Tibial nerve (tissue), 4 donors: ENCODE results near the gene IGHMBP2. TPM values are rescaled to one million over a fixed set of nuclear protein-coding genes. Genes with fewer than 3 reads are reported as not detected.

Source experiments
- DNase-seq, 2 donors: peaks; one replicate each; pipeline ENCODE4 v3.0.0-alpha.2; 2019; ENCODE audit warnings: low spot score in 2 of 2
- H3K27ac ChIP-seq, 4 donors: fragments of 200-600 bp; sonication (generic) in 3 of 4; one replicate each; pipeline ENCODE4 v1.5.1; 2017 to 2019; ENCODE audit warnings: mild to moderate bottlenecking in 1 of 4
- H3K27me3 ChIP-seq, 2 donors: fragments of 200-600 bp; sonication (generic) in 1 of 2; one replicate each; pipeline versions ENCODE4 v1.5.1 to v1.6.0; 2017 to 2019
- H3K36me3 ChIP-seq, 3 donors: fragments of 200-600 bp; sonication (generic); one replicate each; pipeline ENCODE4 v1.5.1; 2018 to 2019
- H3K4me1 ChIP-seq, 4 donors: fragments of 200-600 bp; sonication (generic) in 3 of 4; one replicate each; pipeline ENCODE4 v1.5.1; 2017 to 2019
- H3K4me3 ChIP-seq, 4 donors: fragments of 200-600 bp; sonication (generic) in 3 of 4; one replicate each; pipeline ENCODE4 v1.5.1; 2017 to 2019; ENCODE audit warnings: mild to moderate bottlenecking in 1 of 4, moderate library complexity in 1 of 4
- H3K9me3 ChIP-seq, 4 donors: fragments of 200-600 bp; sonication (generic) in 3 of 4; one replicate each; pipeline ENCODE4 v1.5.1; 2017 to 2019
- CTCF ChIP-seq, 5 experiments: fragments of 200-600 bp in 3 of 5; fragments of 450-650 bp in 2 of 5; sonication (generic) in 3 of 5; IDR thresholded peaks; one replicate each; pipeline ENCODE4 v1.5.1; 2016 to 2019; ENCODE audit warnings: antibody characterized with exemption in 5 of 5, mild to moderate bottlenecking in 3 of 5, moderate library complexity in 2 of 5
- EP300 ChIP-seq, 2 donors: sonication (generic); formaldehyde crosslinking; IDR thresholded peaks; one replicate each; pipeline ENCODE4 v1.6.1; 2017; ENCODE audit warnings: antibody characterized with exemption in 2 of 2, mild to moderate bottlenecking in 1 of 2
- POLR2A ChIP-seq, 2 donors: fragments of 450-650 bp; IDR thresholded peaks; one replicate each; pipeline ENCODE4 v1.6.1; 2017; ENCODE audit warnings: antibody characterized with exemption in 2 of 2, mild to moderate bottlenecking in 2 of 2, moderate library complexity in 2 of 2
- WGBS, 2 donors: methylation state at CpG; one replicate each; pipeline ENCODE4 v1.1.5; 2018; 5-methylcytosine and 5-hydroxymethylcytosine counted together
- total RNA-seq, 4 donors: library from RNA; depleted of rRNA; stranded (reverse); fragments of >200 nt; gene quantifications; one replicate each; pipeline ENCODE4 v1.1.0, GENCODE V29; 2016

Gene IGHMBP2
- total RNA-seq, 4 donors from 2014 or later = 12.9 to 29.4 (median 22.3) TPM

- WGBS, 2 donors = 79 to 92% methylated on average over 3 to 9 of the region's 9 CpGs
- TF ChIP-seq EP300 (IDR thresholded peaks at IDR 0.05) = no peak
- Histone ChIP-seq H3K27ac (no peak overlapping the region), H3K9me3 (no peaks in the 10 kb centered on the region), H3K36me3 (no peaks in the 10 kb centered on the region), H3K27me3 (no peaks in the 10 kb centered on the region), H3K4me3 (no peak overlapping the region), H3K4me1 (peaks cover 0 to 25% (median 8%) of the 10 kb centered on the region in 4 donors)
- no peak for DNase-seq
These were observed 47.1 kb downstream of the IGHMBP2 start for GRCh38 chr11:68950762-68951161.

- Histone ChIP-seq H3K36me3 (no peaks in the 10 kb centered on the region), H3K27ac (no peak overlapping the region), H3K27me3 (no peaks in the 10 kb centered on the region), H3K4me1 (peaks cover 0 to 16% (median 6%) of the 10 kb centered on the region in 4 donors), H3K9me3 (no peaks in the 10 kb centered on the region), H3K4me3 (no peak overlapping the region)
- WGBS, 2 donors = 32 to 33% methylated on average over 30 of the region's 30 CpGs
- TF ChIP-seq EP300 (IDR thresholded peaks at IDR 0.05) = peak in 1 of 2 donors; percentile 16
- no peak for TF ChIP-seq POLR2A (IDR thresholded peaks at IDR 0.05)
- DNase-seq = peak in 1 of 2 donors; percentile 39
These were observed 51.3 kb downstream of the IGHMBP2 start for GRCh38 chr11:68954836-68955606.

- no peak for DNase-seq
- TF ChIP-seq POLR2A (IDR thresholded peaks at IDR 0.05) (no peak), EP300 (IDR thresholded peaks at IDR 0.05) (no peak), CTCF (IDR thresholded peaks at IDR 0.05) (no peak)
- 12 to 36% methylated on average over 3 of the region's 5 CpGs for WGBS, 2 donors
- Histone ChIP-seq H3K27ac (no peak overlapping the region), H3K27me3 (no peaks in the 10 kb centered on the region), H3K4me3 (no peak overlapping the region), H3K9me3 (no peaks in the 10 kb centered on the region), H3K36me3 (no peaks in the 10 kb centered on the region), H3K4me1 (peaks cover 0 to 16% (median 6%) of the 10 kb centered on the region in 4 donors)
These were observed 51.9 kb downstream of the IGHMBP2 start for GRCh38 chr11:68955607-68955958.

GRCh38 chr11:68956142-68956541, 52.5 kb downstream of the IGHMBP2 start:
- WGBS, 2 donors = 22% methylated on average over 8 to 12 of the region's 12 CpGs
- Histone ChIP-seq H3K4me1 (peaks cover 0 to 16% (median 6%) of the 10 kb centered on the region in 4 donors), H3K36me3 (no peaks in the 10 kb centered on the region), H3K27ac (no peak overlapping the region), H3K27me3 (no peaks in the 10 kb centered on the region), H3K4me3 (no peak overlapping the region), H3K9me3 (no peaks in the 10 kb centered on the region)
- DNase-seq = no peak
- TF ChIP-seq CTCF (IDR thresholded peaks at IDR 0.05) (peak in 1 of 5 experiments; percentile 22), EP300 (IDR thresholded peaks at IDR 0.05) (no peak)

GRCh38 chr11:68956547-68957254, 53.0 kb downstream of the IGHMBP2 start:
- no peak for DNase-seq
- no peak overlapping the region for H3K4me3 ChIP-seq
- WGBS, 2 donors = 69 to 71% methylated on average over 11 to 12 of the region's 12 CpGs
- peaks cover 0 to 16% (median 6%) of the 10 kb centered on the region in 4 donors for H3K4me1 ChIP-seq
- no peaks in the 10 kb centered on the region for H3K9me3 ChIP-seq
- TF ChIP-seq EP300 (IDR thresholded peaks at IDR 0.05) (no peak), POLR2A (IDR thresholded peaks at IDR 0.05) (no peak), CTCF (IDR thresholded peaks at IDR 0.05) (no peak)
- no peaks in the 10 kb centered on the region for H3K27me3 ChIP-seq
- H3K36me3 ChIP-seq = no peaks in the 10 kb centered on the region
- H3K27ac ChIP-seq = no peak overlapping the region

GRCh38 chr11:68958211-68958610, 54.5 kb downstream of the IGHMBP2 start:
- no peak overlapping the region for H3K27ac ChIP-seq
- no peak for DNase-seq
- 88 to 93% methylated on average over 9 of the region's 9 CpGs for WGBS, 2 donors
- no peaks in the 10 kb centered on the region for H3K27me3 ChIP-seq
- no peaks in the 10 kb centered on the region for H3K9me3 ChIP-seq
- H3K36me3 ChIP-seq = no peaks in the 10 kb centered on the region
- H3K4me3 ChIP-seq = no peak overlapping the region
- H3K4me1 ChIP-seq = peaks cover 0 to 16% (median 6%) of the 10 kb centered on the region in 4 donors
- TF ChIP-seq POLR2A (IDR thresholded peaks at IDR 0.05) = no peak
- TF ChIP-seq EP300 (IDR thresholded peaks at IDR 0.05) = no peak
- no peak for TF ChIP-seq CTCF (IDR thresholded peaks at IDR 0.05)
